Stimulated activated CD4-positive, alpha-beta T cell treated with anti-CD3 and anti-CD28 coated beads, Interleukin-12 subunit alpha, Interleukin-12 subunit beta, amount 100 ng/mL, for 24 hours (primary cell): ENCODE measurements around the gene NDUFAF3.
"Not testable (repeated sequence)": the region's sequence is repeated elsewhere in the genome, so short reads cannot be mapped to it uniquely, and the experiment has no call there.

Source experiments
- DNase-seq, 2 experiments: peaks; one replicate each; pipeline ENCODE4 v3.0.0-alpha.2; 2020; ENCODE audit warnings: low read depth in 2 of 2

Gene NDUFAF3

GRCh38 chr3:48999085-48999858 lies 22.6 kb upstream of the NDUFAF3 start:
- DNase-seq: no peak

GRCh38 chr3:49001155-49001554 lies 20.8 kb upstream of the NDUFAF3 start:
- DNase-seq: no peak

DNA sequence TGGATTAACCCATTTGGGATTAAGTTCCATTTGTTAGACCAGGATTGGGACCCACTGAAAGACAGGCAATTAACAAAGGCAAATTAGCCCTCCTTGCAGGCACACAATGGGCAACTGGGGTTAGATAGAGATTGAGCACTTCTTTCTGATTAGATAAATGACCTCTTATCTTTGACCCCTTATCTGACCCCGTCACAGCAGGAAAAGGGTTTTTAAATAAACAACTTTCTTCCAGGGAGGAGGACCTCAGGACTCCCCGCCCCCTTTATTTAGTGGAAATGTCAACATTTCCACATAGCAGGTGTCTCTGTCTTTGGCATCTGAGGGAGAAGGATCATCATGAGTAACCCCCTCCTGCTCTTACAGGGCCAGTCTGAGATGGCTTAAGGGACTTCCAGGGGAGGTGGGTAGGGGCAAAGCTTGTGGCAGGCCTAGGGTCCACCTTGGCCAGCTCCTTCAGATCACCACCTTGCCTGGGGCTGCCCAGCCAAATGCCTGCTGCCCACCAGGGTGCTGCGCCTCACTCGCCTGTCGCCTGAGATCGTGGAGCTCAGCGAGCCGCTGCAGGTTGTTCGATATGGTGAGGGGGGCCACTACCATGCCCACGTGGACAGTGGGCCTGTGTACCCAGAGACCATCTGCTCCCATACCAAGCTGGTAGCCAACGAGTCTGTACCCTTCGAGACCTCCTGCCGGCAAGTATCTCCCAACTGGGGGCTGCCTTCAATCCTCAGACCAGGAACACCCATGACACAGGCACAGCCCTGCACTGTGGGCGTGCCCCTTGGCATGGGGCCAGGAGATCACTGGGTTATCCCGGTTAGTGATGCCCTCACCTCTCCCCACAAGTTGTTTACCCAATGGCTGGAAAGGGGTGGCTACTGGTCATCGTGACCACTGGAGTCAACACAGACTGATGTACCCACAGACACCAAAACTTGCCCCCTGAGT lies 17.3 kb upstream of the NDUFAF3 start:
- DNase-seq: no peak

- DNase-seq: no peak
These were observed 16.6 kb upstream of the NDUFAF3 start for GRCh38 chr3:49005303-49005680.

DNA sequence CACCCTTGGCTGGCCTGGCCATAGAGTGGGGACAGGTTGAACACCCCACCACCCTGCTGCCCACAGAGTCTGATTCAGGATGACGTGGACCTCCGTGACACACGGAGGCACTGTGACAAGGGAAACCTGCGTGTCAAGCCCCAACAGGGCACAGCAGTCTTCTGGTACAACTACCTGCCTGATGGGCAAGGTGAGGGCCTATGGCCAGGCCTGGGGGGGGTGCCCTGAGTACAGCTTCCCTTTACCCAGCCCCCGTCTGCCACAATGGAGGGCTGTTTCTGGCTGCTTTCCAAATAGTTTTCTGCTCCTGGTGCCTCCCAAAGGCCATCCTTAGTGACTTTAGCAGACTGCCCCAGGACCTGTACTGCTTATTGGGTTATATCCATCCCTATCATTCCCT lies 15.9 kb upstream of the NDUFAF3 start:
- no peak for DNase-seq

- no peak for DNase-seq
These were observed 15.4 kb upstream of the NDUFAF3 start for GRCh38 chr3:49006408-49007067.

DNA sequence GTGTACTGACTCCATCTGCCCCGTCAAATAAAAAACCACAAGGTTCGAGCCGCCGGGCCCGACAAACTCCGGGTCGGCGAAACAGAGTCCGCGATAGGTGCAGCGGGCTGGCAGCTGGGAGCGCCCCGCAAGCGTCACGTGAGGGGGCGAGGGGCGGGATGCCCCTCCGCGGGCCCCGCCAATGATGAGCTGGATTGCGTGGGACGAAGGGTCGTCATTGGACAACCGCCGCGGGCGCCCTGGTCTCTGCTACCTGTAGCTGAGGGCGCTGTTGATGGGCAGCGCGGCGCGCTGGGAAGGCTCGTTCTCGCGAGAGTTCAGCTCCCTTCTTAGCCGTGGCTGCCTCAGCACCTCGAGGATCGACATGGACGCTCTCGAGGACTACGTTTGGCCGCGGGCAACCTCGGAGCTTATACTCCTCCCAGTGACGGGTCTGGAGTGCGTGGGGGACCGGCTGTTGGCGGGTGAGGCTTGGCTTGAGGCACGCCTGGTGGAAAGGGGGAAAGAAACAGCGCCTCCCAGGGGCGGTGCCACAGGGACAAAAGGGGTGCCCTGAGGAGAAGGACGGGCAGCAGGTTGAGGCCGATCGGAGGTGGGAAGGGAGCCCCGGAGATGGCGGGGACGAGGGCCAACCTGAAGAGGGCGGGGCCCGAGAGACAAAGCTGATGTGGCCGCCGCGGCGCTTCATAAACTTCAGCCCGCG lies 14.7 kb upstream of the NDUFAF3 start, which contains the start of gene WDR6:
WDR6 (plus strand) TSS at position 324 of the 703 bp plus-strand sequence; CDS start at position 365, 41 bp downstream.
- peak; percentile 96 to 97 for DNase-seq

DNA sequence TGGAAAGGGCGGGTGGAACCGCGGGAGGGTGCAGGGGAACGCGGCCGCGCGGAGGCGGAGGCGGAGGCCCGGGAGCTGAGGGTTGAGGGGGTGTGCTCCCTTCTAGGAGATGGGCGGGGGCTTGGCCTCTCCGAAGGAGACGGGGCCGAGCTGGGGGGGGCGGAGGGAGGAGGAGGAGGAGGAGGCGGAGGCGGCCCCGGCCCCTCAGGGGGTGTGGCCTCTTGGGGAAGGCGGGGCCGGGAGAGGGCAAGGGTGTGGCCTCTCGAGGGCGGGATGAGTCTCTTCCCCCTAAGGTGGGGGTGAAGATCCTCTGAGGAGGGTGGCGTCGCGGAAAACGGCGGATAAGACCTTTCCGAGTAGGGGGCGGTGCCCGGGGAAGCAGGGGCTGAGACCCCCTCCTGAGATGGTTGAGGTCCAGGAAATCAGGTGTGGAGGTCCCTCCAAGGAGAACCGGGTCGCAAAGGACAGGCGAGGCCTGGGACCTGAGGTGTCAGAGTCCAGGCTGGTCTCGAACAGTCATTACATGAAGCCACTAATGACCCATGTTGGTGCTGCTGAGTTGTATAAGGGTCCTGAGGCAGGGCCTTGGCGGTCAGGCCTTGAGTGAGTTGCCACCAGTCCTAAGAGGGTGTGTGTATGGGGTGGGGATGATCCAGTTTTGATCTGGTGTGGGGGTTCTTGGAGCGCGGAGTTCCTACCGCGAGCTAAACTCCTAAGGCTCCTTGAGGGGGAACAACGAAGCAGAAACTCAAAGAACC lies 14.0 kb upstream of the NDUFAF3 start:
- DNase-seq: peak; percentile 75 to 86

DNA sequence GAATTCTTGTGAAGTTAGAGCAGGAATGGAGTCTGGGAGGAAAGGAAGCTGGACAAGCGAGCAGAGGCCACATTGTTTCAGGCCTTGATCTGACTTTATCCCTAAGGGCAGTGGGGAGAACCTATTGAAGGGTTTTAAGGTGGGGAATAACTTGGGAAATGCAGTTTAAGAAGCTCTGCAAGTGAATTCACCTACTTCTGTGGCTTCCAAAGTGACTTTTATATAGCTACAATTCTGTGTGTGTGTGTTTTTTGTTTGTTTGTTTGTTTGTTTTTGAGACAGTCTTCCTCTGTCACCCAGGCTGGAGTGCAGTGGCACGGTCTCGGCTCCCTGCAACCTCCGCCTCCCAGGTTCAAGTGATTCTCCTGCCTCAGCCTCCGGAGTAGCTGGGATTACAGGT lies 13.3 kb upstream of the NDUFAF3 start:
- DNase-seq: not testable (repeated sequence)

- DNase-seq: no peak
These were observed 12.5 kb upstream of the NDUFAF3 start for GRCh38 chr3:49009396-49009795.

- DNase-seq: no peak
These were observed 9.4 kb upstream of the NDUFAF3 start for GRCh38 chr3:49012441-49013017.

DNA sequence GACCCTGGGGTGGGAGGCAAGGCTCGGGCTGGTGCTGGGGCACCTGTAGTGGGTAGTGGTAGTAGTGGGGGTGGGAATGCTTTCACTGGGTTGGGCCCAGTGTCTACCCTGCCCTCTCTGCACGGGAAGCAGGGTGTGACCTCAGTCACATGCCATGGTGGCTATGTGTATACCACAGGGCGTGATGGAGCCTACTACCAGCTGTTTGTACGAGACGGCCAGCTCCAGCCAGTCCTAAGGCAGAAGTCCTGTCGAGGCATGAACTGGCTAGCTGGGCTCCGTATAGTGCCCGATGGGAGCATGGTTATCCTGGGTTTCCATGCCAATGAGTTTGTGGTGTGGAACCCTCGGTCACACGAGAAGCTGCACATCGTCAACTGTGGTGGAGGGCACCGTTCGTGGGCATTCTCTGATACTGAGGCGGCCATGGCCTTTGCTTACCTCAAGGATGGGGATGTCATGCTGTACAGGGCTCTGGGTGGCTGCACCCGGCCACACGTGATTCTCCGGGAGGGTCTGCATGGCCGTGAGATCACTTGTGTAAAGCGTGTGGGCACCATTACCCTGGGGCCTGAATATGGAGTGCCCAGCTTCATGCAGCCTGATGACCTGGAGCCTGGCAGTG lies 8.7 kb upstream of the NDUFAF3 start:
- DNase-seq: no peak

DNA sequence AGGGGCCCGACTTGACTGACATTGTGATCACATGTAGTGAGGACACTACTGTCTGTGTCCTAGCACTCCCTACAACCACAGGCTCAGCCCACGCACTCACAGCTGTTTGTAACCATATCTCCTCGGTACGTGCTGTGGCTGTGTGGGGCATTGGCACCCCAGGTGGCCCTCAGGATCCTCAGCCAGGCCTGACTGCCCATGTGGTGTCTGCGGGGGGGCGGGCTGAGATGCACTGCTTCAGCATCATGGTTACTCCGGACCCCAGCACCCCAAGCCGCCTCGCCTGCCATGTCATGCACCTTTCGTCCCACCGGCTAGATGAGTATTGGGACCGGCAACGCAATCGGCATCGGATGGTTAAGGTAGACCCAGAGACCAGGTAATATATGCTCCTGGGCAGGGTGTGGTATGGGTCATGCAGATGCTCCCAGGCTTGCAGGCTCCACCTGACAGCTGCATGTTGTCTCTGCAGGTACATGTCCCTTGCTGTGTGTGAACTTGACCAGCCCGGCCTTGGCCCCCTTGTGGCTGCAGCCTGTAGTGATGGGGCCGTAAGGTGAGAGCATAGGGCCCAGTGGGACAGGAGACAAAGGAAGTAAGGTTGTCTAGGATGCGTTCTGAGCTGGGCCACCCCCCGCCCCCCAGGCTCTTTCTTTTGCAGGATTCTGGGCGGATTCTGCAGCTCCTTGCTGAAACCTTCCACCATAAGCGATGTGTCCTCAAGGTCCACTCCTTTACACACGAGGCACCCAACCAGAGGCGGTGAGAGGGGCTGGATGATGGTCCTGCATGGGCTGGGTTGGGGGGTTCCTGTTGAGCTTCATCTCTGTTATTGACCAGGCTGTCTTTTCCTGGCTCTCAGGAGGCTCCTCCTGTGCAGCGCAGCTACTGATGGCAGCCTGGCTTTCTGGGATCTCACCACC lies 7.9 kb upstream of the NDUFAF3 start:
- DNase-seq: no peak

DNA sequence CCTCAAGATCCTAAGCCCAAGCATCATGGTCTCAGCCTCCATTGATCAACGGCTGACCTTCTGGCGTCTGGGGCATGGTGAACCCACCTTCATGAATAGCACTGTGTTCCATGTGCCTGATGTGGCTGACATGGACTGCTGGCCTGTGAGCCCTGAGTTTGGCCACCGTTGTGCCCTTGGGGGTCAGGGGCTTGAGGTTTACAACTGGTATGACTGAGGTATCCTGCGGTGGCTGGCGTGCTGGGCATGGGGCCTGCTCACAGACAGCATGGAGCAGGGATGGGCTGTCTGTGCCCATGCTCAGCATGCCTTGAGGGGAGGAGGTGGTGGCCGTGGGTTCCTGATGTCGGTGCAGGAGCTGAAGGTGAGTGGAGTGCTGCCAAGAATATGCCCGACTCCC lies 6.8 kb upstream of the NDUFAF3 start:
- DNase-seq: no peak

DNA sequence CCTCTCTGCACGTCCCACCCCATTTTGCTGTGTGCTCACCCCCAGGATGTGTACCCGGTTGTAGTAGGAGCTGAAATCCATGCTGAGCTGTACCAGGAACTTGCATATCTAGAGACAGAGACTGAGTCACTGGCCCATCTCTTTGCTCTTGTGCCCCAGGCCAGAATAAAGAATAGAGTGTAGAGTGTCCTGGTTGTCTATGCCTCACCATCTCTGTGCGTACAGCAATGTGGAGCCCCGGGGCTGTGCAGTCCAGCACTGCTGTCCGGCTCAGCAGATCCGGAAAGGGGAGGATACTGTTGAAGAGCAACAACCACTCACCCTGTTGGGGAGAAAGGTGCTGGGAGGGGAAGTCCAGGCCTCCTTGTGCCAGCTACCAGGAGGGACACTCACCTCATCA lies 6.2 kb upstream of the NDUFAF3 start:
- no peak for DNase-seq

- no peak for DNase-seq
These were observed 5.3 kb upstream of the NDUFAF3 start for GRCh38 chr3:49016414-49017228.

DNA sequence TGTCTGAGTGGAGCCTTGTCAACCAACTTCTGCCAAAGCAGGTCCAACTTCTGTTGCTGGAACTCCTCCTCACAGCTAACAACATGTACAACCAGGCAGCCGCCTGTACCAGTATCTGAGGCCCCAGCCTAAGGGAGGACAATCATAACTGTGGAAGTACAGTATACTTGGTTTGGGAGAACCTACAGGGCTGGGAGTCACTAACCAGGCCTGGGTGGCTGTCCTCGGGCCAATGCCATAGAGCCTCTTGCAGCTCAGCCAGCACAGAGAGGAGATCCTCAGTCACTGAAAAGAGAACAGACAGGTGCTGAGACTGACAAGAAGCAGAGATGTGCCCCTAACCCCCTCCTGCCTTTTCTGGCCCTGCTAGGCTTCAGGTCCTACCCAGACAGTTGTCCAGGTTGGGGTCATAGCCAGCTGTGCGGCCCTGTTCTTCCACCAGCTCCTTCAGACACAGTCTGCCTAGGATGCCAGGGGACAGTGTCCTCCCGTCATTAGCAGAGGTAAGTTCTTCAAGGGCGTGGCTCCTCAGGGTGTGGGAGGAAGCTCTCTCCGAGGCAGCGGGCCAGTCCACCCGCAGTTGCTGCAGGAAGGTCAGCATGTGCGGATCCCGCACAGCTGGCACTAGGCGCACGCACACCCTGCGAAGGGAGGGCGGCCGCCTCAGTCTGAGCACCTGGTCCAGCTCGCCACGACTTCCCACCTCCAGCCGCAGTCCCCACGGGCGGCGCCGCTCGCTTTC lies 4.5 kb upstream of the NDUFAF3 start:
- DNase-seq: no peak
